Peyer's patch (tissue), 4 donors: ENCODE data around the gene PTF1A. TPM values are rescaled to one million over a fixed set of nuclear protein-coding genes. Genes with fewer than 3 reads are reported as not detected.

Experiments
- DNase-seq, 3 donors: peaks; one replicate each; pipeline ENCODE4 v3.0.0-alpha.2; 2017 to 2019
- H3K27ac ChIP-seq, 4 donors: fragments of 200-600 bp; sonication (generic); one replicate each; pipeline ENCODE4 v1.5.1; 2016 to 2019
- H3K27me3 ChIP-seq, 2 donors: fragments of 200-600 bp; sonication (generic); one replicate each; pipeline ENCODE4 v1.5.1; 2019
- H3K36me3 ChIP-seq, 3 donors: fragments of 200-600 bp; sonication (generic); one replicate each; pipeline ENCODE4 v1.5.1; 2016 to 2019
- H3K4me1 ChIP-seq, 4 donors: fragments of 200-600 bp; sonication (generic); one replicate each; pipeline ENCODE4 v1.5.1; 2016 to 2019
- H3K4me3 ChIP-seq, 4 donors: fragments of 200-600 bp; sonication (generic); 1 replicate in 3 of 4; 2 replicates in 1 of 4; pipeline ENCODE4 v1.5.1; 2016 to 2019; ENCODE audit warnings: mild to moderate bottlenecking in 1 of 4
- H3K9me3 ChIP-seq, 4 donors: fragments of 200-600 bp; sonication (generic); one replicate each; pipeline ENCODE4 v1.5.1; 2016 to 2019; ENCODE audit warnings: mild to moderate bottlenecking in 1 of 4
- CTCF ChIP-seq, 6 experiments: fragments of 450-650 bp in 4 of 6; fragments of 200-600 bp in 2 of 6; sonication (generic) in 1 of 6; IDR thresholded peaks; one replicate each; pipeline ENCODE4 v1.5.1; 2017 to 2019; ENCODE audit warnings: antibody characterized with exemption in 6 of 6, mild to moderate bottlenecking in 3 of 6, moderate library complexity in 1 of 6
- POLR2A ChIP-seq, 2 donors: fragments of 450-650 bp; IDR thresholded peaks; one replicate each; pipeline ENCODE4 v1.5.1; 2017; ENCODE audit warnings: antibody characterized with exemption in 2 of 2, mild to moderate bottlenecking in 2 of 2, moderate library complexity in 2 of 2
- total RNA-seq, 4 donors: library from RNA; depleted of rRNA; stranded (reverse); fragments of >200 nt; gene quantifications; one replicate each; pipeline ENCODE4 v1.1.0, GENCODE V29; 2016

The PTF1A gene
- total RNA-seq, 4 donors from 2014 or later, result not detected

GRCh38 chr10:23194966-23195845 is 3.1 kb downstream of the PTF1A start:
- peaks cover 4 to 38% of the 10 kb centered on the region in 2 donors for H3K27me3 ChIP-seq
- no peak overlapping the region for H3K27ac ChIP-seq
- TF ChIP-seq CTCF (IDR thresholded peaks at IDR 0.05) (no peak), POLR2A (IDR thresholded peaks at IDR 0.05) (no peak)
- no peak for DNase-seq
- no peaks in the 10 kb centered on the region for H3K9me3 ChIP-seq
- peaks cover 0 to 8% (median 0%) of the 10 kb centered on the region in 4 donors for H3K4me1 ChIP-seq
- H3K4me3 ChIP-seq, result no peak overlapping the region
- H3K36me3 ChIP-seq, result no peaks in the 10 kb centered on the region

- no peak overlapping the region for H3K4me3 ChIP-seq
- H3K36me3 ChIP-seq, result no peaks in the 10 kb centered on the region
- no peak overlapping the region for H3K27ac ChIP-seq
- no peak for TF ChIP-seq CTCF (IDR thresholded peaks at IDR 0.05)
- TF ChIP-seq POLR2A (IDR thresholded peaks at IDR 0.05), result no peak
- H3K9me3 ChIP-seq, result no peaks in the 10 kb centered on the region
- H3K4me1 ChIP-seq, result peaks cover 0 to 8% (median 0%) of the 10 kb centered on the region in 4 donors
- no peak for DNase-seq
- H3K27me3 ChIP-seq, result peaks cover 4 to 38% of the 10 kb centered on the region in 2 donors
These were observed 3.9 kb downstream of the PTF1A start for GRCh38 chr10:23195846-23196600.

GRCh38 chr10:23196915-23197314 is 4.8 kb downstream of the PTF1A start:
- H3K9me3 ChIP-seq, result no peaks in the 10 kb centered on the region
- H3K27me3 ChIP-seq, result peaks cover 4 to 32% of the 10 kb centered on the region in 2 donors
- H3K4me1 ChIP-seq, result peaks cover 0 to 7% (median 0%) of the 10 kb centered on the region in 4 donors

GRCh38 chr10:23197416-23197861 is 5.3 kb downstream of the PTF1A start:
- no peaks in the 10 kb centered on the region for H3K9me3 ChIP-seq

More at GRCh38 chr10:23196915-23197314, 4.8 kb downstream of the PTF1A start:
- Histone ChIP-seq H3K27ac (no peak overlapping the region), H3K4me3 (no peak overlapping the region), H3K36me3 (no peaks in the 10 kb centered on the region)
- no peak for DNase-seq
- TF ChIP-seq CTCF (IDR thresholded peaks at IDR 0.05), result no peak
- no peak for TF ChIP-seq POLR2A (IDR thresholded peaks at IDR 0.05)

GRCh38 chr10:23198610-23198939 is 6.5 kb downstream of the PTF1A start:
- no peak for DNase-seq
- H3K36me3 ChIP-seq, result no peaks in the 10 kb centered on the region
- no peaks in the 10 kb centered on the region for H3K9me3 ChIP-seq
- no peaks in the 10 kb centered on the region for H3K4me1 ChIP-seq
- H3K27ac ChIP-seq, result no peak overlapping the region
- H3K4me3 ChIP-seq, result no peak overlapping the region
- TF ChIP-seq POLR2A (IDR thresholded peaks at IDR 0.05) (no peak), CTCF (IDR thresholded peaks at IDR 0.05) (no peak)
- peaks cover 4 to 19% of the 10 kb centered on the region in 2 donors for H3K27me3 ChIP-seq

More at GRCh38 chr10:23197416-23197861, 5.3 kb downstream of the PTF1A start:
- Histone ChIP-seq H3K36me3 (no peaks in the 10 kb centered on the region), H3K27me3 (peaks cover 4 to 26% of the 10 kb centered on the region in 2 donors), H3K27ac (no peak overlapping the region), H3K4me1 (peaks cover 0 to 2% (median 0%) of the 10 kb centered on the region in 4 donors), H3K4me3 (no peak overlapping the region)
- TF ChIP-seq CTCF (IDR thresholded peaks at IDR 0.05), result no peak
- TF ChIP-seq POLR2A (IDR thresholded peaks at IDR 0.05), result no peak
- DNase-seq, result no peak
